ENCODE data around the gene CAMKK1.

CAMKK1 gene

GRCh38 chr17:3835410-3836229 is 57.2 kb downstream of the CAMKK1 start:
- no peaks in the 10 kb centered on the region for H3K9me3 ChIP-seq (ENCODE audit: control insufficient read depth, low read length)
- WGBS, 2 experiments = 89 to 92% methylated on average over 14 of the region's 14 CpGs
- peaks cover 30% of the 10 kb centered on the region for H3K36me3 ChIP-seq (ENCODE audit: control insufficient read depth, insufficient read depth, low read length)
- no peaks in the 10 kb centered on the region for H3K4me1 ChIP-seq (ENCODE audit: control insufficient read depth, insufficient read depth, low read length)
- no peaks in the 10 kb centered on the region for H3K27me3 ChIP-seq (ENCODE audit: control insufficient read depth, insufficient read depth, low read length, poor library complexity, severe bottlenecking)
- no peak overlapping the region for H3K4me3 ChIP-seq (ENCODE audit: insufficient read depth, low read depth, low read length)
- H3K27ac ChIP-seq (ENCODE audit: insufficient read depth, low read depth, low read length, poor library complexity, severe bottlenecking) = no peak overlapping the region

GRCh38 chr17:3834811-3835210 is 58.0 kb downstream of the CAMKK1 start:
- Histone ChIP-seq H3K9me3 (ENCODE audit: control insufficient read depth, low read length) (no peaks in the 10 kb centered on the region), H3K4me3 (ENCODE audit: insufficient read depth, low read depth, low read length) (no peak overlapping the region), H3K27ac (ENCODE audit: insufficient read depth, low read depth, low read length, poor library complexity, severe bottlenecking) (no peak overlapping the region), H3K36me3 (ENCODE audit: control insufficient read depth, insufficient read depth, low read length) (peaks cover 23% of the 10 kb centered on the region), H3K4me1 (ENCODE audit: control insufficient read depth, insufficient read depth, low read length) (no peaks in the 10 kb centered on the region), H3K27me3 (ENCODE audit: control insufficient read depth, insufficient read depth, low read length, poor library complexity, severe bottlenecking) (no peaks in the 10 kb centered on the region)
- WGBS, 2 experiments = 93 to 97% methylated on average over 4 of the region's 4 CpGs

GRCh38 chr17:3828852-3829232 is 64.0 kb downstream of the CAMKK1 start:
- Histone ChIP-seq H3K36me3 (ENCODE audit: control insufficient read depth, insufficient read depth, low read length) (peaks cover 36% of the 10 kb centered on the region), H3K4me3 (ENCODE audit: insufficient read depth, low read depth, low read length) (no peak overlapping the region), H3K4me1 (ENCODE audit: control insufficient read depth, insufficient read depth, low read length) (no peaks in the 10 kb centered on the region), H3K9me3 (ENCODE audit: control insufficient read depth, low read length) (no peaks in the 10 kb centered on the region), H3K27me3 (ENCODE audit: control insufficient read depth, insufficient read depth, low read length, poor library complexity, severe bottlenecking) (no peaks in the 10 kb centered on the region), H3K27ac (ENCODE audit: insufficient read depth, low read depth, low read length, poor library complexity, severe bottlenecking) (no peak overlapping the region)
- WGBS, 2 experiments = 96 to 98% methylated on average over 7 of the region's 7 CpGs

GRCh38 chr17:3828151-3828851 is 64.6 kb downstream of the CAMKK1 start:
- no peak overlapping the region for H3K27ac ChIP-seq (ENCODE audit: insufficient read depth, low read depth, low read length, poor library complexity, severe bottlenecking)
- peaks cover 42% of the 10 kb centered on the region for H3K36me3 ChIP-seq (ENCODE audit: control insufficient read depth, insufficient read depth, low read length)
- H3K27me3 ChIP-seq (ENCODE audit: control insufficient read depth, insufficient read depth, low read length, poor library complexity, severe bottlenecking) = no peaks in the 10 kb centered on the region
- no peaks in the 10 kb centered on the region for H3K4me1 ChIP-seq (ENCODE audit: control insufficient read depth, insufficient read depth, low read length)
- 91 to 96% methylated on average over 7 of the region's 7 CpGs for WGBS, 2 experiments
- H3K4me3 ChIP-seq (ENCODE audit: insufficient read depth, low read depth, low read length) = no peak overlapping the region
- no peaks in the 10 kb centered on the region for H3K9me3 ChIP-seq (ENCODE audit: control insufficient read depth, low read length)

GRCh38 chr17:3827124-3827773 is 65.6 kb downstream of the CAMKK1 start:
- H3K4me3 ChIP-seq (ENCODE audit: insufficient read depth, low read depth, low read length) = no peak overlapping the region
- H3K9me3 ChIP-seq (ENCODE audit: control insufficient read depth, low read length) = no peaks in the 10 kb centered on the region
- no peak overlapping the region for H3K27ac ChIP-seq (ENCODE audit: insufficient read depth, low read depth, low read length, poor library complexity, severe bottlenecking)
- H3K4me1 ChIP-seq (ENCODE audit: control insufficient read depth, insufficient read depth, low read length) = no peaks in the 10 kb centered on the region
- no peaks in the 10 kb centered on the region for H3K27me3 ChIP-seq (ENCODE audit: control insufficient read depth, insufficient read depth, low read length, poor library complexity, severe bottlenecking)
- WGBS, 2 experiments = 75 to 85% methylated on average over 4 to 6 of the region's 6 CpGs
- H3K36me3 ChIP-seq (ENCODE audit: control insufficient read depth, insufficient read depth, low read length) = peaks cover 36% of the 10 kb centered on the region

- WGBS, 2 experiments = 89 to 95% methylated on average over 4 of the region's 4 CpGs
Observed at GRCh38 chr17:3826191-3826590, 66.7 kb downstream of the CAMKK1 start.

GRCh38 chr17:3821101-3821500 is 71.8 kb downstream of the CAMKK1 start:
- 94 to 97% methylated on average over 9 of the region's 9 CpGs for WGBS, 2 experiments
- Histone ChIP-seq H3K4me1 (ENCODE audit: control insufficient read depth, insufficient read depth, low read length) (no peaks in the 10 kb centered on the region), H3K9me3 (ENCODE audit: control insufficient read depth, low read length) (no peaks in the 10 kb centered on the region), H3K27ac (ENCODE audit: insufficient read depth, low read depth, low read length, poor library complexity, severe bottlenecking) (no peak overlapping the region), H3K4me3 (ENCODE audit: insufficient read depth, low read depth, low read length) (no peak overlapping the region), H3K27me3 (ENCODE audit: control insufficient read depth, insufficient read depth, low read length, poor library complexity, severe bottlenecking) (no peaks in the 10 kb centered on the region), H3K36me3 (ENCODE audit: control insufficient read depth, insufficient read depth, low read length) (peaks cover 42% of the 10 kb centered on the region)

More at GRCh38 chr17:3826191-3826590, 66.7 kb downstream of the CAMKK1 start:
- Histone ChIP-seq H3K9me3 (ENCODE audit: control insufficient read depth, low read length) (no peaks in the 10 kb centered on the region), H3K4me3 (ENCODE audit: insufficient read depth, low read depth, low read length) (no peak overlapping the region), H3K27me3 (ENCODE audit: control insufficient read depth, insufficient read depth, low read length, poor library complexity, severe bottlenecking) (no peaks in the 10 kb centered on the region), H3K36me3 (ENCODE audit: control insufficient read depth, insufficient read depth, low read length) (peaks cover 43% of the 10 kb centered on the region), H3K4me1 (ENCODE audit: control insufficient read depth, insufficient read depth, low read length) (no peaks in the 10 kb centered on the region), H3K27ac (ENCODE audit: insufficient read depth, low read depth, low read length, poor library complexity, severe bottlenecking) (no peak overlapping the region)

- 94 to 95% methylated on average over 6 of the region's 6 CpGs for WGBS, 2 experiments
- Histone ChIP-seq H3K9me3 (ENCODE audit: control insufficient read depth, low read length) (no peaks in the 10 kb centered on the region), H3K36me3 (ENCODE audit: control insufficient read depth, insufficient read depth, low read length) (peaks cover 37% of the 10 kb centered on the region), H3K4me3 (ENCODE audit: insufficient read depth, low read depth, low read length) (no peak overlapping the region), H3K27ac (ENCODE audit: insufficient read depth, low read depth, low read length, poor library complexity, severe bottlenecking) (no peak overlapping the region), H3K27me3 (ENCODE audit: control insufficient read depth, insufficient read depth, low read length, poor library complexity, severe bottlenecking) (no peaks in the 10 kb centered on the region), H3K4me1 (ENCODE audit: control insufficient read depth, insufficient read depth, low read length) (no peaks in the 10 kb centered on the region)
Observed at GRCh38 chr17:3818786-3819185, 74.1 kb downstream of the CAMKK1 start.

- H3K27me3 ChIP-seq (ENCODE audit: control insufficient read depth, insufficient read depth, low read length, poor library complexity, severe bottlenecking) = no peaks in the 10 kb centered on the region
- H3K4me1 ChIP-seq (ENCODE audit: control insufficient read depth, insufficient read depth, low read length) = no peaks in the 10 kb centered on the region
- peaks cover 39% of the 10 kb centered on the region for H3K36me3 ChIP-seq (ENCODE audit: control insufficient read depth, insufficient read depth, low read length)
- no peak overlapping the region for H3K4me3 ChIP-seq (ENCODE audit: insufficient read depth, low read depth, low read length)
- no peaks in the 10 kb centered on the region for H3K9me3 ChIP-seq (ENCODE audit: control insufficient read depth, low read length)
- no peak overlapping the region for H3K27ac ChIP-seq (ENCODE audit: insufficient read depth, low read depth, low read length, poor library complexity, severe bottlenecking)
- WGBS, 2 experiments = 96% methylated on average over 10 to 11 of the region's 12 CpGs
Observed at GRCh38 chr17:3817851-3818605, 74.8 kb downstream of the CAMKK1 start.

Data from ectodermal cell (in vitro differentiated cells).